Spleen (tissue), 11 donors: ENCODE measurements around the gene PPT2. TPM values are rescaled to one million over a fixed set of nuclear protein-coding genes. Genes with fewer than 3 reads are reported as not detected.
"Not testable (repeated sequence)": the region's sequence is repeated elsewhere in the genome, so short reads cannot be mapped to it uniquely, and the experiment has no call there.

Source experiments
- DNase-seq: peaks from one replicate; pipeline ENCODE4 v3.0.0-alpha.2; 2020
- H3K27ac ChIP-seq, 8 donors: fragments of 200-600 bp; sonication (generic) in 7 of 8; 1 replicate in 4 of 8; 2 replicates in 4 of 8; pipeline versions ENCODE4 v1.5.0 to v1.8.0; 2016 to 2021; ENCODE audit warnings: inconsistent platforms in 4 of 8, mild to moderate bottlenecking in 4 of 8, moderate library complexity in 1 of 8
- H3K27me3 ChIP-seq, 7 donors: fragments of 200-600 bp; sonication (generic) in 6 of 7; replicated peaks in 1 of 7; 1 replicate in 4 of 7; 2 replicates in 3 of 7; pipeline versions ENCODE4 v1.5.0 to v1.8.0; 2016 to 2021; ENCODE audit warnings: inconsistent platforms in 3 of 7, mild to moderate bottlenecking in 1 of 7
- H3K36me3 ChIP-seq, 6 donors: fragments of 200-600 bp; sonication (generic) in 5 of 6; 1 replicate in 4 of 6; 2 replicates in 2 of 6; pipeline versions ENCODE4 v1.5.0 to v1.8.0; 2016 to 2021; ENCODE audit warnings: inconsistent platforms in 2 of 6
- H3K4me1 ChIP-seq, 6 donors: fragments of 200-600 bp; sonication (generic) in 5 of 6; 1 replicate in 3 of 6; 2 replicates in 3 of 6; pipeline versions ENCODE4 v1.5.0 to v1.8.0; 2016 to 2021; ENCODE audit warnings: inconsistent platforms in 3 of 6
- H3K4me3 ChIP-seq, 8 donors: fragments of 200-600 bp; sonication (generic) in 7 of 8; 1 replicate in 4 of 8; 2 replicates in 4 of 8; pipeline versions ENCODE4 v1.5.0 to v1.8.0; 2016 to 2021; ENCODE audit warnings: inconsistent platforms in 4 of 8, mild to moderate bottlenecking in 4 of 8, moderate library complexity in 2 of 8
- H3K9me3 ChIP-seq, 8 donors: fragments of 200-600 bp; sonication (generic) in 7 of 8; 1 replicate in 4 of 8; 2 replicates in 4 of 8; pipeline versions ENCODE4 v1.5.0 to v1.8.0; 2016 to 2021; ENCODE audit warnings: inconsistent platforms in 4 of 8
- CTCF ChIP-seq, 11 experiments: fragments of 200-600 bp in 7 of 11; fragments of 450-650 bp in 4 of 11; sonication (generic) in 4 of 11; IDR thresholded peaks in 8 of 11; conservative IDR thresholded peaks in 3 of 11; 1 replicate in 7 of 11; 2 replicates in 4 of 11; pipeline versions ENCODE4 v1.4.0 to v1.8.0; 2016 to 2021; ENCODE audit warnings: antibody characterized with exemption in 11 of 11, inconsistent platforms in 4 of 11, mild to moderate bottlenecking in 1 of 11
- POLR2A ChIP-seq, 3 donors: fragments of 450-650 bp; IDR thresholded peaks; one replicate each; pipeline ENCODE4 v1.5.1; 2017; ENCODE audit warnings: antibody characterized with exemption in 3 of 3, mild to moderate bottlenecking in 1 of 3
- POLR2AphosphoS5 ChIP-seq, 3 donors: sonication (generic); formaldehyde crosslinking; IDR thresholded peaks; one replicate each; pipeline ENCODE4 v1.5.1; 2017; ENCODE audit warnings: antibody characterized with exemption in 3 of 3
- WGBS, 5 donors: extraction: QIAGEN DNeasy Blood & Tissue Kit in 3 of 5; methylation state at CpG; one replicate each; pipeline versions ENCODE4 v1.1.5 to v1.1.7; 2013 to 2018; 5-methylcytosine and 5-hydroxymethylcytosine counted together
- intact Hi-C: fragments of 100-400 bp; cut with DNase I; formaldehyde crosslinking; loops from one replicate; pipeline ENCODE4 v1.15.0; 2023; ENCODE audit warnings: low total_unique reads
- microRNA-seq, 3 donors: library from miRNA; unstranded; fragments of <30 nt; microRNA quantifications; one replicate each; pipeline versions ENCODE4 to v1.1.0, GENCODE V29; 2019 to 2020
- polyA plus RNA-seq, 3 donors: library from polyadenylated mRNA; stranded (reverse); fragments of 200-250 nt; gene quantifications; one replicate each; pipeline ENCODE4 v1.2.1, GENCODE V29; 2013
- small RNA-seq, 4 donors: library from RNA; depleted of rRNA; stranded (forward); fragments of <200 nt; gene quantifications; one replicate each; pipeline ENCODE3, GENCODE V24; 2016
- total RNA-seq, 7 donors: library from RNA; depleted of rRNA in 3 of 7; stranded (reverse); fragments of >200 nt in 3 of 7; fragmentation: NEBNext Ultra II Directional in 4 of 7; extraction: Animal tissue kit (Norgen Biotek cat#: 25700) in 4 of 7; gene quantifications; one replicate each; pipeline versions ENCODE4 v1.1.0 to v1.2.1, GENCODE V29; 2016 to 2021
- donor health status: healthy with polysubstance abuse.
- donor health status: DM: no; HTN: no; CAD: no; lungs with moderate emphysema.
- donor health status: DM: no; HTN: no; CAD: no.
- donor health status: Bipolar disorder and iron deficiency.
- donor health status: healthy.
- donor health status: DM: no; HTN: no; CAD: no.
- donor health status: DM: yes; HTN: yes; CAD: no.

PPT2 gene
- total and polyA plus RNA-seq, 10 donors = 2.3 to 26.7 (median 16.8) TPM

- TF ChIP-seq POLR2A (IDR thresholded peaks at IDR 0.05) (no peak), POLR2AphosphoS5 (IDR thresholded peaks at IDR 0.05) (no peak)
- H3K4me1 ChIP-seq = no peaks in the 10 kb centered on the region
- 80 to 92% (median 86%) methylated on average over 5 of the region's 5 CpGs for WGBS, 5 donors
- H3K4me3 ChIP-seq = no peak overlapping the region
- no peaks in the 10 kb centered on the region for H3K36me3 ChIP-seq
- intact Hi-C loops = no loop called here
- DNase-seq = no peak
- no peak overlapping the region for H3K27ac ChIP-seq
- H3K27me3 ChIP-seq = no peaks in the 10 kb centered on the region
- no peaks in the 10 kb centered on the region for H3K9me3 ChIP-seq
Measured at GRCh38 chr6:32210191-32210601, 56.3 kb downstream of the PPT2 start.

- intact Hi-C loops, H3K4me3 ChIP-seq, H3K9me3 ChIP-seq, H3K27ac ChIP-seq, H3K27me3 ChIP-seq, H3K4me1 ChIP-seq, DNase-seq, H3K36me3 ChIP-seq: not testable (repeated sequence)
- 87 to 99% (median 89%) methylated on average over 4 of the region's 4 CpGs for WGBS, 5 donors
Measured at GRCh38 chr6:32211432-32211831, 57.5 kb downstream of the PPT2 start.

- no peak for TF ChIP-seq POLR2AphosphoS5 (IDR thresholded peaks at IDR 0.05)
- TF ChIP-seq POLR2A (IDR thresholded peaks at IDR 0.05) = no peak
- TF ChIP-seq CTCF (IDR thresholded peaks at IDR 0.05 in 8 of 11, conservative IDR thresholded peaks at IDR 0.05 in 3 of 11) = no peak
- Histone ChIP-seq H3K4me1 (no peaks in the 10 kb centered on the region), H3K9me3 (no peaks in the 10 kb centered on the region), H3K27me3 (no peaks in the 10 kb centered on the region), H3K4me3 (no peak overlapping the region), H3K27ac (no peak overlapping the region), H3K36me3 (no peaks in the 10 kb centered on the region)
- intact Hi-C loops = no loop called here
- 81 to 87% (median 82%) methylated on average over 12 of the region's 12 CpGs for WGBS, 5 donors
- no peak for DNase-seq
Measured at GRCh38 chr6:32212076-32212760, 58.3 kb downstream of the PPT2 start.

Small RNA genes lying within 50 kb of the gene (microRNA-seq; reads per million reads assigned to microRNA genes)
- gene MIR6721 (1.4 to 2.5 (median 1.8) reads per million in 3 donors), gene MIR6833 (0 to 0.36 (median 0.35) reads per million in 3 donors)

Small RNA genes lying within 50 kb of the gene (small RNA-seq; reads per million reads assigned to genes)
- gene AL662884.1 = 0 reads per million in 4 donors
- 0 reads per million in 4 donors for gene MIR6833

Other genes with a start within 250 kb of the PPT2 start
- 100 to 1,000 TPM in 2 of 7 donors, 10 to 100 TPM in 5; 62.5 to 173 (median 83.2) TPM for gene C2, start 226.4 kb upstream of the PPT2 start, total RNA-seq
- gene C2, start 226.4 kb upstream of the PPT2 start, polyA plus RNA-seq = 10 to 100 TPM; 17.2 to 28.4 (median 25.4) TPM
- gene CFB, start 208.0 kb upstream of the PPT2 start, total RNA-seq = 10 to 100 TPM in 6 of 7 donors, 1 to 10 TPM in 1; 5.4 to 35.8 (median 20.1) TPM
- 10 to 100 TPM; 24.1 to 31.2 (median 24.3) TPM for gene CFB, start 208.0 kb upstream of the PPT2 start, polyA plus RNA-seq
- 10 to 100 TPM; 37.4 to 50.7 (median 44.8) TPM for gene NELFE, start 195.2 kb upstream of the PPT2 start, total RNA-seq
- gene NELFE, start 195.2 kb upstream of the PPT2 start, polyA plus RNA-seq = 10 to 100 TPM; 35.0 to 47.1 (median 45.3) TPM
- 100 to 1,000 TPM in 1 of 7 donors, 10 to 100 TPM in 6; 52.1 to 102 (median 75.7) TPM for gene SKIC2, start 195.0 kb upstream of the PPT2 start, total RNA-seq
- 100 to 1,000 TPM in 2 of 3 donors, 10 to 100 TPM in 1; 61.8 to 107 (median 102) TPM for gene SKIC2, start 195.0 kb upstream of the PPT2 start, polyA plus RNA-seq
- gene DXO, start 182.0 kb upstream of the PPT2 start, total RNA-seq = 10 to 100 TPM; 21.0 to 34.3 (median 26.2) TPM
- 10 to 100 TPM; 19.1 to 28.1 (median 26.3) TPM for gene DXO, start 182.0 kb upstream of the PPT2 start, polyA plus RNA-seq
- 100 to 1,000 TPM; 101 to 332 (median 166) TPM for gene C4A, start 172.1 kb upstream of the PPT2 start, total RNA-seq
- gene C4A, start 172.1 kb upstream of the PPT2 start, polyA plus RNA-seq = 10 to 100 TPM; 50.1 to 58.3 (median 53.5) TPM
- 100 to 1,000 TPM in 5 of 7 donors, 10 to 100 TPM in 2; 88.6 to 308 (median 165) TPM for gene C4B, start 139.3 kb upstream of the PPT2 start, total RNA-seq
- 10 to 100 TPM; 57.8 to 66.9 (median 63.1) TPM for gene C4B, start 139.3 kb upstream of the PPT2 start, polyA plus RNA-seq
- 10 to 100 TPM in 2 of 7 donors, 1 to 10 TPM in 5; 4.9 to 14.3 (median 7.1) TPM for gene CYP21A2, start 115.7 kb upstream of the PPT2 start, total RNA-seq
- 1 to 10 TPM in 2 of 3 donors, under 1 TPM in 1; 0.97 to 2.4 (median 2.2) TPM for gene CYP21A2, start 115.7 kb upstream of the PPT2 start, polyA plus RNA-seq
- gene TNXB, start 44.8 kb upstream of the PPT2 start, total RNA-seq = 100 to 1,000 TPM in 2 of 7 donors, 10 to 100 TPM in 5; 37.6 to 117 (median 72.7) TPM
- gene TNXB, start 44.8 kb upstream of the PPT2 start, polyA plus RNA-seq = 10 to 100 TPM; 13.7 to 39.3 (median 32.5) TPM
- 100 to 1,000 TPM in 4 of 7 donors, 10 to 100 TPM in 3; 79.1 to 126 (median 101) TPM for gene ATF6B, start 25.9 kb upstream of the PPT2 start, total RNA-seq
- gene ATF6B, start 25.9 kb upstream of the PPT2 start, polyA plus RNA-seq = 10 to 100 TPM; 45.3 to 72.7 (median 46.2) TPM
- gene FKBPL, start 23.9 kb upstream of the PPT2 start, total RNA-seq = 1 to 10 TPM; 2.9 to 5.8 (median 4.3) TPM
- 1 to 10 TPM; 4.7 to 6.1 (median 6.0) TPM for gene FKBPL, start 23.9 kb upstream of the PPT2 start, polyA plus RNA-seq
- 1 to 10 TPM in 2 of 7 donors, under 1 TPM in 5; 0.28 to 1.7 (median 0.85) TPM for gene PRRT1, start 2.2 kb upstream of the PPT2 start, total RNA-seq
- 1 to 10 TPM; 1.1 to 2.3 (median 1.9) TPM for gene PRRT1, start 2.2 kb upstream of the PPT2 start, polyA plus RNA-seq
- gene EGFL8, start 10.5 kb downstream of the PPT2 start, total RNA-seq = 10 to 100 TPM in 3 of 7 donors, 1 to 10 TPM in 4; 4.4 to 17.4 (median 9.9) TPM
- 10 to 100 TPM in 2 of 3 donors, 1 to 10 TPM in 1; 6.8 to 32.8 (median 30.5) TPM for gene EGFL8, start 10.5 kb downstream of the PPT2 start, polyA plus RNA-seq
- 10 to 100 TPM; 27.9 to 39.7 (median 35.6) TPM for gene AGPAT1, start 21.9 kb downstream of the PPT2 start, total RNA-seq
- 10 to 100 TPM; 13.6 to 23.3 (median 18.4) TPM for gene AGPAT1, start 21.9 kb downstream of the PPT2 start, polyA plus RNA-seq
- 10 to 100 TPM; 36.0 to 70.3 (median 46.0) TPM for gene RNF5, start 24.3 kb downstream of the PPT2 start, total RNA-seq
- 10 to 100 TPM; 52.2 to 77.8 (median 69.9) TPM for gene RNF5, start 24.3 kb downstream of the PPT2 start, polyA plus RNA-seq
- gene AGER, start 30.1 kb downstream of the PPT2 start, total RNA-seq = 10 to 100 TPM in 6 of 7 donors, 1 to 10 TPM in 1; 7.4 to 32.9 (median 21.3) TPM
- gene AGER, start 30.1 kb downstream of the PPT2 start, polyA plus RNA-seq = 10 to 100 TPM; 24.1 to 50.9 (median 38.0) TPM
- gene PBX2, start 36.1 kb downstream of the PPT2 start, total RNA-seq = 100 to 1,000 TPM in 4 of 7 donors, 10 to 100 TPM in 3; 77.6 to 160 (median 130) TPM
- 10 to 100 TPM; 29.6 to 85.2 (median 41.2) TPM for gene PBX2, start 36.1 kb downstream of the PPT2 start, polyA plus RNA-seq
- gene GPSM3, start 38.5 kb downstream of the PPT2 start, total RNA-seq = 100 to 1,000 TPM; 140 to 215 (median 187) TPM
- gene GPSM3, start 38.5 kb downstream of the PPT2 start, polyA plus RNA-seq = 100 to 1,000 TPM; 202 to 263 (median 233) TPM
- 10 to 100 TPM; 13.5 to 23.6 (median 18.1) TPM for gene NOTCH4, start 69.9 kb downstream of the PPT2 start, total RNA-seq
- 10 to 100 TPM; 20.3 to 38.0 (median 26.4) TPM for gene NOTCH4, start 69.9 kb downstream of the PPT2 start, polyA plus RNA-seq
- gene TSBP1, start 217.8 kb downstream of the PPT2 start, total RNA-seq = not detected
- gene TSBP1, start 217.8 kb downstream of the PPT2 start, polyA plus RNA-seq = not detected